ENCODE measurements around the gene PDZRN3. TPM values are rescaled to one million over a fixed set of nuclear protein-coding genes. Genes with fewer than 3 reads are reported as not detected.

PDZRN3 gene
- total and polyA plus RNA-seq, 7 experiments from 2014 or later, result not detected

DNA sequence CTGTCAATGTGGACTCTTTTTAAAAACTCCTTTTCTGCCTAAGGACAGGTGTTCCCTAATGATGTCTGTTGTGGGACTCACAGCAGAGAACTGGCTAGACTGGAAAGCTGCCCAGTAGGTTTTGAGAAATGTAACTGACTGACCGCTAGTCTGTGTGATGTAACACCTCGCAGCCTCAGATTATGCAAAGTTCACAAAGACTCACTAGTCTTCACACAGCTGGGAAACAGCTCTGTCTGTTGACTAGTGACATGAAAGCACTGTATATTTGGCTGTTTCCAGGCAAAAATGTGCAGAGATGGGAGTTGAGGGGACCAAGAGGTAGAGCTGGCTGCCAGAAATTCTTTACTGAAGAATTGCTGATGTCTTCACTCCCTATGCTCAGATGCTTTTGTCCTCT is 10.3 kb downstream of the PDZRN3 start:
- POLR2A ChIA-PET, result no interaction called here
- peaks cover 0 to 7% (median 0%) of the 10 kb centered on the region in 11 donors for H3K9me3 Mint-ChIP-seq
- no peak overlapping the region for H3K27ac Mint-ChIP-seq
- CTCF ChIA-PET, result no interaction called here
- Histone ChIP-seq H3K4me1 (ENCODE audit: control insufficient read depth in 2 of 2, insufficient read depth in 2 of 2, low read length in 2 of 2) (no peaks in the 10 kb centered on the region), H3K27me3 (ENCODE audit: control insufficient read depth in 2 of 2, insufficient read depth in 2 of 2, low read length in 2 of 2) (no peaks in the 10 kb centered on the region), H3K9me3 (ENCODE audit: control insufficient read depth in 2 of 3, low read length in 3 of 3) (no peaks in the 10 kb centered on the region), H3K36me3 (ENCODE audit: control insufficient read depth in 2 of 3, insufficient read depth in 3 of 3, low read length in 3 of 3) (no peaks in the 10 kb centered on the region), H3K27ac (ENCODE audit: low read depth, low read length) (no peak overlapping the region), H3K4me3 (ENCODE audit: low read length) (no peak overlapping the region)
- intact Hi-C loops (cut with micrococcal nuclease), result no loop called here
- H3K4me3 Mint-ChIP-seq, result no peak overlapping the region
- H3K4me1 Mint-ChIP-seq, result peaks cover 0 to 1% (median 0%) of the 10 kb centered on the region in 7 donors
- peaks cover 0 to 5% (median 0%) of the 10 kb centered on the region in 5 donors for H3K27me3 Mint-ChIP-seq
- DNase-seq, result no peak
- no peaks in the 10 kb centered on the region for H3K36me3 Mint-ChIP-seq
- no peak for ATAC-seq

- Histone ChIP-seq H3K27ac (ENCODE audit: low read depth, low read length) (no peak overlapping the region), H3K4me3 (ENCODE audit: low read length) (no peak overlapping the region), H3K36me3 (ENCODE audit: control insufficient read depth in 2 of 3, insufficient read depth in 3 of 3, low read length in 3 of 3) (no peaks in the 10 kb centered on the region), H3K27me3 (ENCODE audit: control insufficient read depth in 2 of 2, insufficient read depth in 2 of 2, low read length in 2 of 2) (no peaks in the 10 kb centered on the region), H3K4me1 (ENCODE audit: control insufficient read depth in 2 of 2, insufficient read depth in 2 of 2, low read length in 2 of 2) (no peaks in the 10 kb centered on the region), H3K9me3 (ENCODE audit: control insufficient read depth in 2 of 3, low read length in 3 of 3) (no peaks in the 10 kb centered on the region)
- no peak for ATAC-seq
- Mint-ChIP-seq H3K27me3 (peaks cover 0 to 11% (median 0%) of the 10 kb centered on the region in 5 donors), H3K4me3 (no peak overlapping the region), H3K9me3 (peaks cover 0 to 11% (median 0%) of the 10 kb centered on the region in 11 donors), H3K36me3 (no peaks in the 10 kb centered on the region), H3K27ac (no peak overlapping the region), H3K4me1 (peaks cover 0 to 1% (median 0%) of the 10 kb centered on the region in 7 donors)
- POLR2A ChIA-PET, result no interaction called here
- no peak for DNase-seq
- intact Hi-C loops (cut with micrococcal nuclease), result no loop called here
- CTCF ChIA-PET, result no interaction called here
Measured at GRCh38 chr3:73611176-73611575, 13.6 kb downstream of the PDZRN3 start.

- H3K27me3 ChIP-seq (ENCODE audit: control insufficient read depth in 2 of 2, insufficient read depth in 2 of 2, low read length in 2 of 2), result no peaks in the 10 kb centered on the region
- intact Hi-C loops (cut with micrococcal nuclease), result no loop called here
- Mint-ChIP-seq H3K36me3 (no peaks in the 10 kb centered on the region), H3K9me3 (peaks cover 0 to 11% (median 0%) of the 10 kb centered on the region in 11 donors), H3K27ac (no peak overlapping the region), H3K4me1 (peaks cover 0 to 1% (median 0%) of the 10 kb centered on the region in 7 donors), H3K4me3 (no peak overlapping the region), H3K27me3 (peaks cover 0 to 11% (median 0%) of the 10 kb centered on the region in 5 donors)
- DNase-seq (no peak), ATAC-seq (no peak)
- H3K27ac ChIP-seq (ENCODE audit: low read depth, low read length), result no peak overlapping the region
- H3K4me1 ChIP-seq (ENCODE audit: control insufficient read depth in 2 of 2, insufficient read depth in 2 of 2, low read length in 2 of 2), result no peaks in the 10 kb centered on the region
- CTCF ChIA-PET, result no interaction called here
- POLR2A ChIA-PET, result no interaction called here
- H3K9me3 ChIP-seq (ENCODE audit: control insufficient read depth in 2 of 3, low read length in 3 of 3), result no peaks in the 10 kb centered on the region
- no peak overlapping the region for H3K4me3 ChIP-seq (ENCODE audit: low read length)
- H3K36me3 ChIP-seq (ENCODE audit: control insufficient read depth in 2 of 3, insufficient read depth in 3 of 3, low read length in 3 of 3), result no peaks in the 10 kb centered on the region
Measured at GRCh38 chr3:73610493-73610892, 14.2 kb downstream of the PDZRN3 start.

DNA sequence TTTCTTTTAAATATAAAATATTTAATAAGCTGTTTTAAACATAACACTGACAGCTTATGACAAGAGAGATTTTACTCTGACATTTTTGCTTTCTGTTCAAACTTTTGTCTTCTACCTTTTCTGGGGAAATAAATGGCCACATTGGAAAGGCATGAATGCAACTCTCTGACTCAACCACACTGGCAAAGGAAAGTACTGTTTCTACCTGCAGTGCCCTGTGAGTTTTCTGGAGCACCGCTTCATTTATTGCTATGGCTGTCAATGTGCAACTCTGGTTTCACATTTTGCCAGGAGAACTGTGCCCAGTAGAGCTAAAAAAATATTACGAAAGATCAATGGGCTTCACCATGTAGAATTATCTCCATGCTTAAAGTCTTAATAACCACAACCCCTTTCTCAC is 15.1 kb downstream of the PDZRN3 start:
- Mint-ChIP-seq H3K4me3 (no peak overlapping the region), H3K36me3 (no peaks in the 10 kb centered on the region), H3K4me1 (peaks cover 0 to 1% (median 0%) of the 10 kb centered on the region in 7 donors), H3K27ac (no peak overlapping the region), H3K27me3 (peaks cover 0 to 11% (median 0%) of the 10 kb centered on the region in 5 donors), H3K9me3 (peaks cover 0 to 11% (median 0%) of the 10 kb centered on the region in 11 donors)
- Histone ChIP-seq H3K36me3 (ENCODE audit: control insufficient read depth in 2 of 3, insufficient read depth in 3 of 3, low read length in 3 of 3) (no peaks in the 10 kb centered on the region), H3K4me3 (ENCODE audit: low read length) (no peak overlapping the region), H3K27ac (ENCODE audit: low read depth, low read length) (no peak overlapping the region), H3K27me3 (ENCODE audit: control insufficient read depth in 2 of 2, insufficient read depth in 2 of 2, low read length in 2 of 2) (no peaks in the 10 kb centered on the region), H3K4me1 (ENCODE audit: control insufficient read depth in 2 of 2, insufficient read depth in 2 of 2, low read length in 2 of 2) (no peaks in the 10 kb centered on the region), H3K9me3 (ENCODE audit: control insufficient read depth in 2 of 3, low read length in 3 of 3) (no peaks in the 10 kb centered on the region)
- no peak for DNase-seq
- ChIA-PET POLR2A (no interaction called here), CTCF (interaction anchor here (0.7 kb wide), 1 partner anchor 12 kb away, joined by 3 read pairs; no protein-coding TSS in a partner anchor)
- intact Hi-C loops (cut with micrococcal nuclease), result no loop called here
- no peak for ATAC-seq

- peaks cover 0 to 11% (median 0%) of the 10 kb centered on the region in 11 donors for H3K9me3 Mint-ChIP-seq
- H3K4me1 ChIP-seq (ENCODE audit: control insufficient read depth in 2 of 2, insufficient read depth in 2 of 2, low read length in 2 of 2), result no peaks in the 10 kb centered on the region
- H3K4me1 Mint-ChIP-seq, result peaks cover 0 to 1% (median 0%) of the 10 kb centered on the region in 7 donors
- intact Hi-C loops (cut with micrococcal nuclease), result no loop called here
- POLR2A ChIA-PET, result no interaction called here
- no peaks in the 10 kb centered on the region for H3K27me3 ChIP-seq (ENCODE audit: control insufficient read depth in 2 of 2, insufficient read depth in 2 of 2, low read length in 2 of 2)
- H3K36me3 Mint-ChIP-seq, result no peaks in the 10 kb centered on the region
- DNase-seq, result no peak
- peaks cover 0 to 11% (median 0%) of the 10 kb centered on the region in 5 donors for H3K27me3 Mint-ChIP-seq
- CTCF ChIA-PET, result no interaction called here
- no peak overlapping the region for H3K4me3 Mint-ChIP-seq
- H3K27ac Mint-ChIP-seq, result no peak overlapping the region
- no peak overlapping the region for H3K4me3 ChIP-seq (ENCODE audit: low read length)
- ATAC-seq, result no peak
- no peaks in the 10 kb centered on the region for H3K9me3 ChIP-seq (ENCODE audit: control insufficient read depth in 2 of 3, low read length in 3 of 3)
- H3K36me3 ChIP-seq (ENCODE audit: control insufficient read depth in 2 of 3, insufficient read depth in 3 of 3, low read length in 3 of 3), result no peaks in the 10 kb centered on the region
- no peak overlapping the region for H3K27ac ChIP-seq (ENCODE audit: low read depth, low read length)
Measured at GRCh38 chr3:73609315-73609641, 15.5 kb downstream of the PDZRN3 start.

GRCh38 chr3:73608456-73609314 is 16.1 kb downstream of the PDZRN3 start:
- no peak overlapping the region for H3K4me3 Mint-ChIP-seq
- Histone ChIP-seq H3K9me3 (ENCODE audit: control insufficient read depth in 2 of 3, low read length in 3 of 3) (no peaks in the 10 kb centered on the region), H3K4me1 (ENCODE audit: control insufficient read depth in 2 of 2, insufficient read depth in 2 of 2, low read length in 2 of 2) (no peaks in the 10 kb centered on the region), H3K27me3 (ENCODE audit: control insufficient read depth in 2 of 2, insufficient read depth in 2 of 2, low read length in 2 of 2) (no peaks in the 10 kb centered on the region), H3K27ac (ENCODE audit: low read depth, low read length) (no peak overlapping the region), H3K36me3 (ENCODE audit: control insufficient read depth in 2 of 3, insufficient read depth in 3 of 3, low read length in 3 of 3) (no peaks in the 10 kb centered on the region), H3K4me3 (ENCODE audit: low read length) (no peak overlapping the region)
- ATAC-seq (no peak), DNase-seq (no peak)
- intact Hi-C loops (cut with micrococcal nuclease), result no loop called here
- ChIA-PET CTCF (no interaction called here), POLR2A (no interaction called here)
- H3K9me3 Mint-ChIP-seq, result peaks cover 0 to 11% (median 0%) of the 10 kb centered on the region in 11 donors
- H3K27ac Mint-ChIP-seq, result no peak overlapping the region
- peaks cover 0 to 11% (median 0%) of the 10 kb centered on the region in 5 donors for H3K27me3 Mint-ChIP-seq
- H3K36me3 Mint-ChIP-seq, result no peaks in the 10 kb centered on the region
- peaks cover 0 to 1% (median 0%) of the 10 kb centered on the region in 7 donors for H3K4me1 Mint-ChIP-seq

- Mint-ChIP-seq H3K4me3 (no peak overlapping the region), H3K36me3 (no peaks in the 10 kb centered on the region), H3K27ac (no peak overlapping the region), H3K27me3 (peaks cover 0 to 7% (median 0%) of the 10 kb centered on the region in 5 donors), H3K9me3 (peaks cover 0 to 7% (median 0%) of the 10 kb centered on the region in 11 donors), H3K4me1 (no peaks in the 10 kb centered on the region)
- ATAC-seq (no peak), DNase-seq (no peak)
- no peaks in the 10 kb centered on the region for H3K27me3 ChIP-seq (ENCODE audit: control insufficient read depth in 2 of 2, insufficient read depth in 2 of 2, low read length in 2 of 2)
- ChIA-PET POLR2A (no interaction called here), CTCF (no interaction called here)
- no peaks in the 10 kb centered on the region for H3K36me3 ChIP-seq (ENCODE audit: control insufficient read depth in 2 of 3, insufficient read depth in 3 of 3, low read length in 3 of 3)
- intact Hi-C loops (cut with micrococcal nuclease), result no loop called here
- H3K4me3 ChIP-seq (ENCODE audit: low read length), result no peak overlapping the region
- H3K27ac ChIP-seq (ENCODE audit: low read depth, low read length), result no peak overlapping the region
- H3K4me1 ChIP-seq (ENCODE audit: control insufficient read depth in 2 of 2, insufficient read depth in 2 of 2, low read length in 2 of 2), result no peaks in the 10 kb centered on the region
- no peaks in the 10 kb centered on the region for H3K9me3 ChIP-seq (ENCODE audit: control insufficient read depth in 2 of 3, low read length in 3 of 3)
Measured at GRCh38 chr3:73605861-73606260, 18.9 kb downstream of the PDZRN3 start.

All from naive thymus-derived CD4-positive, alpha-beta T cell (primary cell).